GM21515 (cell line): ENCODE data around the gene COL6A1.
"Not testable (repeated sequence)": the region's sequence is repeated elsewhere in the genome, so short reads cannot be mapped to it uniquely, and the experiment has no call there.

Source experiments
- ATAC-seq: cut with Tn5 transposase; IDR thresholded peaks from one replicate; pipeline ENCODE4 v1.9.1; 2021; ENCODE audit not compliant: unreplicated experiment

COL6A1 gene

DNA sequence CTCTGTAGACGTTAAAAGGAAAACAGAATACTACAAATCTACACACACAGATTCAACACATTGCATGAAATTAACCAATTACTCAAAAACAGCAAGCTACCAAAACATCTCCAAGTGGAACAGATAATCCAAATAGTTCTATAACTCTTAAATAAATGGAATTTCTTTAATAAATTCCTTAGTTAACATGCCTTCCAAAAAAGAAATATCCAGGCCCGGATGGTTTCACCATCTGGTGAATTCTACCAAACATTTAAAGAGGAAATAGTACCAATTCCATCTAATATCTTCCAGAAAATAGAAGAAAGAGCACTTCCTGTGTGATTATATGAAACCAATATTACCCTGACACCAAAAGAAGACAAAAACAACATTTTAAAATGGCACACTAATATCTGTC is 63.6 kb downstream of the COL6A1 start:
- no peak for ATAC-seq

GRCh38 chr21:46046471-46046870 is 64.9 kb downstream of the COL6A1 start:
- no peak for ATAC-seq

DNA sequence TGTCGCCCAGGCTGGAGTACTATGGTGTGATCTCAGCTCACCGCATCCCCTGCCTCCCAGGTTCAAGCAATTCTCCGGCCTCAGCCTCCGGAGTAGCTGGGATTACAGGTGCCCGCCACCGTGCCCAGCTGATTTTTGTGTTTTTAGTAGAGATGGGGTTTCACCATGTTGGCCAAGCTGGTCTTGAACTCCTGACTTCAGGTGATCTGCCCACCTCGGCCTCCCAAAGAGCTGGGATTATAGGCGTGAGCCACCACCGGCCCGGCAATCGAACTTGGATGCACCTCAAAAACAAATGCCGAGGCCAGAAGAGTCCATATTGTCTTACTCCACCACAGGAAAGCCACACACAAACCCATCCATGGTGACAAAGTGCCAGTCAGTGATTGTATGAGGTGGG is 65.3 kb downstream of the COL6A1 start:
- ATAC-seq: not testable (repeated sequence)

DNA sequence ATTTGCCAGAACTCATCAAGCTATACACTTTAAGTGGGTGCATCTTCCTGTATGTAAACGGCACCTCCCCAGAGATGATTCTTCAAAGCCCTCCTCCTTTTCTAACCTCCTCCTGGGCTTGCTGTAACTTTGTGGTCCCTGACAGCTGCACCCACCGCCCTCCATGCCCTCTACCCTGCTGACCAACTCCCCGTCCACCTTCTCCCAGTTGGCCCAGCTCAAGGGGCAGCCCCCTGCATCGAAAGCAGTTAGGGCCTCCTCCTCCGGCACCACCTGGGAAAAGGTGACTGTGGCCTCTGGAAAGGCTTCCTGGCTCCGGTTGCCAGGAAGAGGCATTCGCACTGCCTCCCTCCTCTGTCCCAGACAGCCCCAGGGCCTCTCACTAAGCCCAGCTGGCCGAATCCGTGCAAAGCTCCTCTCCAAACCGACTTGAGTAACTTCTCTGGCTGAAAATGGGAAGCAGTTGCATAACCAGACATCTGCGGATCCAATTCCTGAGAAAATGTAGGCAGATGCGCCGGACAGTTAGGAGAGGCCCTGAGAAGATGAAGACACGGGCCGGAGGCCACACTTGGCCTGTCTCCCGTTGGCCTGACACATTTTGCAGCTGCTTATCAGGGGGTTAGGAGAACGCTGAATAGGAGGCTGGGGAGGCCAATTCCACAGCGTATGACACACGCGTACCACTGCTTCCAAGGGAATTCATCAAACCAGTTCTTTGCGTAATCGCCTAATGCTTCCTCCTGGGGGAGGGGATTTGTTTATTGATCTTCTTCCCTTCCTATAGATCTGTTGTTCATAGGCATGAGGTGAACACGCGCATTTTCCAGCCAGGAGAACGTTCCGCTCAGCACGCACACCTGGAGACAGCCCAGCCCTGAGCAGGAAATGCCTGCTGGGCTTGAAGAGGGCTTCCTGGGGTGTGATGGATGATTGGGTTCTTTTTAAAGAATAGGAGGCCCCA is 67.6 kb downstream of the COL6A1 start:
- no peak for ATAC-seq

DNA sequence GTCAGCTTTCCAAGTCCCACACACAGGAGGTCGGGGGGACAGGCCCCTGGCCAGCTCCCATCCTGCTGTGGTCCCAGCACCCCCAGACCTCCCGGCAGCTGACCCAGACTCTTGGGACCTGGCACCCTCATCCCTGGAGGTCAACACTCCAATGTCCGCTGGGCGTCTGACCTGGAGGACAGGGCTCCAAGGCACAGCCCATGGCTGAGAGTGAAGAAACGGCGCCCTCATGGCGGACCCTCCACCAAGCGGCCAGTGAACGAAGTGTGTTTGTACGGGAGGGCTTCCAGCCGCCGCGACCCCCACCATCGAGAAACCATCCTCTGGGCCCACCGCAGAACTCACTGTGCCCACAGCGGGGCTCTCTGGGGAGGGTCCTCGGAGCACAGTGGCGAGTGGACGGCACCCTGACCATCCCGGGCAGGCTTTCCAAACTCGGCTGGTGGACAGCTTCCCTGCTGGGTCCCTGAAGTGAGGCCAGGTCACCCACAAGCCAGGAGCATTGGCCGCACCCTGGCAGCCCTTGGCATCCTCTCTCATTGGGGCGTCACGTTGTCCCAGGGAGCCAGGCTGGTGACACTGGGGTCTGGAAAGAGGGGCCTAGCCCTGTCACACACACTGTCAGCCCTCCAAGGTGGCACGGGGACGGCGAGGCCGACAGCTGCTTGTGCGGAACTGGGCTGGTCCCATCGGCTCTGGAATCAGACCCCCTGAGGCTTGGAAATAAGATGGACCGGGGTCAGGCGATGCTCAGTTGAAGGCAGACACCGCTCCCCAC is 68.5 kb downstream of the COL6A1 start:
- ATAC-seq: no peak

- no peak for ATAC-seq
These were observed 69.3 kb downstream of the COL6A1 start for GRCh38 chr21:46050668-46051378.

GRCh38 chr21:46051379-46051770 is 69.8 kb downstream of the COL6A1 start:
- ATAC-seq: no peak

- no peak for ATAC-seq
These were observed 70.5 kb downstream of the COL6A1 start for GRCh38 chr21:46051821-46052675.

DNA sequence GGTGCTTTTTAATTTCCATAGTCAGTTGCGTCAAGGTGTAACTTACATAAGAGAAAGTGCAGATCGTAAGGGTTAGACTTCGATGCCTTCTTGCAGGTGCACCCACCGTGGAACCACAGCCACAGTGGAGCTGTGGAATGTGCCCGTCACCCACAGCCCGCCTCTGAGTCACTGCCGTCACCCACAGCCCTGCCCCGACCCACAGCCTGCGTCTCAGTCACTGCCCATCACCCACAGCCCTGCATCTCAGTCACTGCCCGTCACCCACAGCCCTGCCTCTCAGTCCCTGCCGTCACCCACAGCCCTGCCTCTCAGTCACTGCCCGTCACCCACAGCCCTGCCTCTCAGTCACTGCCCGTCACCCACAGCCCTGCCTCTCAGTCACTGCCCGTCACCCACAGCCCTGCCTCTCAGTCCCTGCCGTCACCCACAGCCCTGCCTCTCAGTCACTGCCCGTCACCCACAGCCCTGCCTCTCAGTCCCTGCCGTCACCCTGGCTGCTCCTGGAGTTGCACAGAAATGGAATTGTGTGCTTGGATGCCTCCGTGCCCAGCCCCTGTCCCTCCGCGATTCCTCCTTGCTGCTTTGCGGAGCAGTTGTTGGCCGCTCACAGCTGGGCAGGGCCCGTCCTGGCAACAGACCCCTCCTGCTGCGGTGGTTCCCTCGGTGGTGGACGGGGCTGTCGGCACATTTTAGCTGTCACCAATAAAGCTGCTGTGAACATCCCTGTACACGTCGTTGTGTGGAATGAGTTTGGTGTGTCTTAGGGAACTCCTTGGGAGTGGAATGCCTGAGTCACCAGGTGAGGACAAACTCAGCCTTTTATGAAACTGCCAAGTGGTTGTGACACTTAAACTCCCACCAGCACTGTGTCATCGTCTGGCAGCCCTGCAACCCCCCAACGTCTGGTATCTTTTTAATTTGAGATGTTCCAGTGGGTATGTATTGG is 71.4 kb downstream of the COL6A1 start:
- no peak for ATAC-seq

GRCh38 chr21:46054031-46054430 is 72.5 kb downstream of the COL6A1 start:
- no peak for ATAC-seq

- no peak for ATAC-seq
These were observed 72.9 kb downstream of the COL6A1 start for GRCh38 chr21:46054451-46054881.
